HCT116 (cell line): ENCODE measurements around the gene GSTM4. TPM values are rescaled to one million over a fixed set of nuclear protein-coding genes. Genes with fewer than 3 reads are reported as not detected.

ENCODE experiments used
- ATAC-seq: fragments of 200-7000 bp; cut with Tn5 transposase; 2 replicates; pipeline ENCODE4 v1.9.1; 2020; ENCODE audit warnings: mild to moderate bottlenecking, moderate library complexity
- BruUV-seq: library from RNA; stranded (reverse); fragments of 400-500 nt; replicated peaks from 2 replicates; lab custom pipeline; 2021; lab: Mats Ljungman, UMichigan
- CTCF ChIA-PET: fragments of 300-600 bp; sonication (Branson Sonifier 250); formaldehyde crosslinking; loops from one replicate; lab custom pipeline; 2021; ENCODE audit warnings: antibody characterized with exemption; lab: Charles Lee
- POLR2A ChIA-PET: fragments of 300-600, 350-600 bp; sonication (Branson Sonifier 250); formaldehyde crosslinking; loops from one replicate; lab custom pipeline; 2021; ENCODE audit warnings: antibody characterized with exemption; lab: Charles Lee
- RAD21 ChIA-PET, 2 experiments: fragments of 300-600 bp; sonication (Branson Sonifier 250); formaldehyde crosslinking; loops; one replicate each; lab custom pipeline; 2023; ENCODE audit warnings: low total read pairs in 2 of 2; ENCODE audit not compliant: uncharacterized antibody in 2 of 2, unreplicated experiment in 2 of 2, low non-redundant PET in 1 of 2; lab: Charles Lee
- DNase-seq: peaks from one replicate; pipeline ENCODE4 v3.0.0-alpha.2; 2010; ENCODE audit warnings: low read depth, low spot score
- H2AFZ ChIP-seq: fragments of 200-600 bp; shearing (Covaris generic), sonication (generic); 2 replicates; pipeline ENCODE4 v1.6.1; 2017; ENCODE audit warnings: low read depth, mixed run types, mixed read lengths, antibody characterized with exemption, low read length; ENCODE audit not compliant: poor library complexity, severe bottlenecking
- H3K27ac ChIP-seq: 2 replicates; pipeline ENCODE4 v1.5.1; 2012; ENCODE audit warnings: low read depth, low read length
- H3K27me3 ChIP-seq: fragments of 200-600 bp; sonication (generic); 2 replicates; pipeline ENCODE4 v1.6.1; 2016; ENCODE audit warnings: mixed run types, low read length, mixed read lengths; ENCODE audit not compliant: insufficient read depth
- H3K36me3 ChIP-seq, 2 experiments: fragments of 200-500 bp in 1 of 2; fragments of 200-600 bp in 1 of 2; sonication (Bioruptor generic) in 1 of 2; sonication (generic) in 1 of 2; 2 replicates each; pipeline versions ENCODE4 v1.5.1 to v1.6.1; 2014 to 2016; ENCODE audit warnings: low read length in 2 of 2, inconsistent platforms in 1 of 2, mixed read lengths in 1 of 2, mixed run types in 1 of 2; ENCODE audit not compliant: insufficient read depth in 2 of 2, control insufficient read depth in 1 of 2
- H3K4me1 ChIP-seq, 2 experiments: fragments of 200-600 bp in 1 of 2; sonication (generic) in 1 of 2; 2 replicates each; pipeline versions ENCODE4 v1.5.1 to v1.6.1; 2012 to 2017; ENCODE audit warnings: low read length in 2 of 2, inconsistent platforms in 1 of 2, mild to moderate bottlenecking in 1 of 2, mixed read lengths in 1 of 2, mixed run types in 1 of 2, moderate library complexity in 1 of 2; ENCODE audit not compliant: insufficient read depth in 2 of 2, control insufficient read depth in 1 of 2
- H3K4me2 ChIP-seq: fragments of 200-600 bp; sonication (generic); 2 replicates; pipeline ENCODE4 v1.6.1; 2017; ENCODE audit warnings: mixed run types, low read length, mixed read lengths
- H3K4me3 ChIP-seq, 2 experiments: fragments of 200-600 bp in 1 of 2; sonication (generic) in 1 of 2; replicated peaks in 1 of 2; 2 replicates each; pipeline ENCODE4 v1.5.1; 2011 to 2016; ENCODE audit warnings: low read length in 2 of 2, control low read depth in 1 of 2, low read depth in 1 of 2, mild to moderate bottlenecking in 1 of 2, mixed read lengths in 1 of 2, mixed run types in 1 of 2
- H3K79me2 ChIP-seq: fragments of 200-600 bp; sonication (generic); 2 replicates; pipeline ENCODE4 v1.6.1; 2017; ENCODE audit warnings: mild to moderate bottlenecking, mixed run types, low read length, moderate library complexity, mixed read lengths; ENCODE audit not compliant: insufficient read depth
- H3K9ac ChIP-seq: fragments of 200-600 bp; sonication (generic); 2 replicates; pipeline ENCODE4 v1.6.1; 2016; ENCODE audit warnings: low read length, mixed read lengths
- H3K9me2 ChIP-seq: fragments of 200-600 bp; sonication (generic), shearing (Covaris generic); 2 replicates; pipeline ENCODE4 v1.6.1; 2017; ENCODE audit warnings: mixed run types, mild to moderate bottlenecking, moderate library complexity; ENCODE audit not compliant: insufficient read depth
- H3K9me3 ChIP-seq, 2 experiments: fragments of 200-500 bp in 1 of 2; fragments of 200-600 bp in 1 of 2; sonication (Bioruptor generic) in 1 of 2; sonication (generic) in 1 of 2; 2 replicates each; pipeline ENCODE4 v1.6.1; 2014 to 2017; ENCODE audit warnings: low read length in 2 of 2, mixed read lengths in 2 of 2, inconsistent platforms in 1 of 2, low read depth in 1 of 2, mild to moderate bottlenecking in 1 of 2, mixed run types in 1 of 2, moderate library complexity in 1 of 2; ENCODE audit not compliant: control insufficient read depth in 1 of 2, insufficient read depth in 1 of 2
- H4K20me1 ChIP-seq: fragments of 200-600 bp; sonication (generic), shearing (Covaris generic); 2 replicates; pipeline ENCODE4 v1.6.1; 2017; ENCODE audit warnings: mixed run types, mild to moderate bottlenecking, moderate library complexity; ENCODE audit not compliant: insufficient read depth
- CEBPB ChIP-seq: IDR thresholded peaks from 2 replicates; pipeline ENCODE4 v1.6.1; 2012; ENCODE audit warnings: low read depth
- ELF1 ChIP-seq: IDR thresholded peaks from 2 replicates; pipeline ENCODE4 v1.6.1; 2012; ENCODE audit warnings: low read depth, borderline replicate concordance
- EZH2 ChIP-seq: fragments of 200-600 bp; sonication (generic); IDR thresholded peaks from 2 replicates; pipeline ENCODE4 v1.6.1; 2017; ENCODE audit warnings: antibody characterized with exemption, mixed run types
- FOSL1 ChIP-seq: IDR thresholded peaks from 2 replicates; pipeline ENCODE4 v1.6.1; 2012; ENCODE audit warnings: low read depth
- JUND ChIP-seq: IDR thresholded peaks from 2 replicates; pipeline ENCODE4 v1.6.1; 2012
- POLR2A ChIP-seq: IDR thresholded peaks from 2 replicates; pipeline ENCODE4 v1.7.0; 2011; ENCODE audit warnings: borderline replicate concordance; ENCODE audit not compliant: insufficient read depth, insufficient read length; ENCODE audit errors: extremely low read depth
- POLR2AphosphoS5 ChIP-seq: IDR thresholded peaks from 2 replicates; pipeline ENCODE4 v1.6.1; 2011; ENCODE audit warnings: mild to moderate bottlenecking, low read depth, low read length, moderate library complexity
- SIN3A ChIP-seq: IDR thresholded peaks from 2 replicates; pipeline ENCODE4 v1.6.1; 2012; ENCODE audit warnings: low read depth
- SRF ChIP-seq: IDR thresholded peaks from 2 replicates; pipeline ENCODE4 v1.6.1; 2012; ENCODE audit warnings: low read depth
- YY1 ChIP-seq: IDR thresholded peaks from 2 replicates; pipeline ENCODE4 v1.6.1; 2011; ENCODE audit warnings: low read length, low read depth, moderate library complexity, mild to moderate bottlenecking; ENCODE audit not compliant: insufficient replicate concordance; ENCODE audit errors: extremely low read depth
- ZNF274 ChIP-seq: fragments of 200-500 bp; sonication (Bioruptor generic); IDR thresholded peaks from 2 replicates; pipeline ENCODE4 v1.6.1; 2014; ENCODE audit warnings: mild to moderate bottlenecking, low read depth, low read length, inconsistent platforms
- intact Hi-C: fragments of 100-400 bp; cut with micrococcal nuclease; formaldehyde crosslinking; loops from 2 replicates; pipeline ENCODE4 v1.10.0; 2022
- total RNA-seq: library from RNA; stranded (reverse); gene quantifications from one replicate; pipeline ENCODE4 v1.2.1, GENCODE V29; 2021; ENCODE audit not compliant: unreplicated experiment
- TF ChIP-seq, protein P1 (sequence below): IDR thresholded peaks from 2 replicates; pipeline ENCODE4 v1.6.1; 2012
- TF ChIP-seq, protein P2 (sequence below): IDR thresholded peaks from 2 replicates; pipeline ENCODE4 v1.6.1; 2011; ENCODE audit warnings: mild to moderate bottlenecking, low read length, moderate library complexity; ENCODE audit not compliant: insufficient replicate concordance; ENCODE audit errors: extremely low read depth
- TF ChIP-seq, protein P3 (sequence below), 3 experiments: fragments of 200-600 bp in 1 of 3; sonication (generic) in 1 of 3; IDR thresholded peaks in 2 of 3; conservative IDR thresholded peaks in 1 of 3; 2 replicates each; pipeline ENCODE4 v1.5.1; 2012 to 2017; ENCODE audit warnings: low read depth in 2 of 3, low read length in 2 of 3, antibody characterized with exemption in 1 of 3, borderline replicate concordance in 1 of 3, control low read depth in 1 of 3, mild to moderate bottlenecking in 1 of 3, mixed read lengths in 1 of 3, mixed run types in 1 of 3, moderate library complexity in 1 of 3; ENCODE audit not compliant: insufficient read depth in 1 of 3

Gene GSTM4
- total RNA-seq, 1 experiment from 2014 or later, result 15.9 TPM

DNA sequence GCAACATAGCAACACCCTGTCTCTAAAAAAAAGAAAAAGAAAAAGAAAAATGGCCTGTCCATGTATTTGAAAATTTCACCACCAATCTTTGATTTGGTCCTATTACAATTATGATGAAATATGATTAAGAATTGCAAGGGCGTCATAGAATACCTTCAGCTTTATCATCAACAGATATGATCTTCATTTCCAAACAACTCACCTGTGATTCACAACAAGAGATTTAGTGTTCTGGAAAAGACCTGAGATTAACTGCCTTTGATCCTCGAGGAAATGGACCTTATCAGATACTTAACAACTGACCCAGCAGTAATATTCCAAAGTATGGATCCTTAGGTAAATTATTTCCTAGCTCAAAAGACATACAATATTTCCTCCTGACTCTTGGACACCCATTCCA is 3.5 kb upstream of the GSTM4 start:
- no peak for DNase-seq
- peaks cover 0 to 20% of the 10 kb centered on the region in 2 experiments; a peak in 3 of 4 replicates for H3K4me1 ChIP-seq

DNA sequence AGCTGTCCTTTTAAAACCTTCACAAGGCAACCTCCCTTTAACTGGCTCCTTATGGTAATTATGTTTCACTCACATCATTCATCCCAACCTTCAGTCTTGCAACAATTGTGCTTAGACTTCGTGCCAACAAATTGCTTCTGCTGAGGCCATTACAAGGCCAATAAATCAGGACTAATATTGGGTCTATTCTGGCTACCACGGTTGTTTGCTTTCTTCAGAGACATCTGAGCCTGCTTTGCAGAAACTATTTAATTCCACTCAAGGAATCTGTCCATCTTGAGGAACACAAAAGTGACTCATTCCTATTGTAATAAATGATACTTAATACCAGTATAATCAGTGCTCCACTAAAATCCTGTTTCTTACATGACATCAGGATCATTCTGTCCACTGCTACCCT is 2.6 kb upstream of the GSTM4 start:
- no peak overlapping the region for H3K27ac ChIP-seq
- POLR2A ChIA-PET, result no interaction called here
- TF ChIP-seq ELF1, result no peak
- TF ChIP-seq YY1, result no peak
- no peak for TF ChIP-seq FOSL1
- TF ChIP-seq, protein P1, sequence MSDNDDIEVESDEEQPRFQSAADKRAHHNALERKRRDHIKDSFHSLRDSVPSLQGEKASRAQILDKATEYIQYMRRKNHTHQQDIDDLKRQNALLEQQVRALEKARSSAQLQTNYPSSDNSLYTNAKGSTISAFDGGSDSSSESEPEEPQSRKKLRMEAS, result no peak
- TF ChIP-seq, protein P2, sequence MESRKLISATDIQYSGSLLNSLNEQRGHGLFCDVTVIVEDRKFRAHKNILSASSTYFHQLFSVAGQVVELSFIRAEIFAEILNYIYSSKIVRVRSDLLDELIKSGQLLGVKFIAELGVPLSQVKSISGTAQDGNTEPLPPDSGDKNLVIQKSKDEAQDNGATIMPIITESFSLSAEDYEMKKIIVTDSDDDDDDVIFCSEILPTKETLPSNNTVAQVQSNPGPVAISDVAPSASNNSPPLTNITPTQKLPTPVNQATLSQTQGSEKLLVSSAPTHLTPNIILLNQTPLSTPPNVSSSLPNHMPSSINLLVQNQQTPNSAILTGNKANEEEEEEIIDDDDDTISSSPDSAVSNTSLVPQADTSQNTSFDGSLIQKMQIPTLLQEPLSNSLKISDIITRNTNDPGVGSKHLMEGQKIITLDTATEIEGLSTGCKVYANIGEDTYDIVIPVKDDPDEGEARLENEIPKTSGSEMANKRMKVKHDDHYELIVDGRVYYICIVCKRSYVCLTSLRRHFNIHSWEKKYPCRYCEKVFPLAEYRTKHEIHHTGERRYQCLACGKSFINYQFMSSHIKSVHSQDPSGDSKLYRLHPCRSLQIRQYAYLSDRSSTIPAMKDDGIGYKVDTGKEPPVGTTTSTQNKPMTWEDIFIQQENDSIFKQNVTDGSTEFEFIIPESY, result no peak
- no peak for TF ChIP-seq POLR2AphosphoS5
- TF ChIP-seq SRF, result no peak
- TF ChIP-seq EZH2, result no peak
- TF ChIP-seq CEBPB, result no peak
- no peak for TF ChIP-seq POLR2A
- TF ChIP-seq ZNF274, result no peak
- TF ChIP-seq, protein P3, sequence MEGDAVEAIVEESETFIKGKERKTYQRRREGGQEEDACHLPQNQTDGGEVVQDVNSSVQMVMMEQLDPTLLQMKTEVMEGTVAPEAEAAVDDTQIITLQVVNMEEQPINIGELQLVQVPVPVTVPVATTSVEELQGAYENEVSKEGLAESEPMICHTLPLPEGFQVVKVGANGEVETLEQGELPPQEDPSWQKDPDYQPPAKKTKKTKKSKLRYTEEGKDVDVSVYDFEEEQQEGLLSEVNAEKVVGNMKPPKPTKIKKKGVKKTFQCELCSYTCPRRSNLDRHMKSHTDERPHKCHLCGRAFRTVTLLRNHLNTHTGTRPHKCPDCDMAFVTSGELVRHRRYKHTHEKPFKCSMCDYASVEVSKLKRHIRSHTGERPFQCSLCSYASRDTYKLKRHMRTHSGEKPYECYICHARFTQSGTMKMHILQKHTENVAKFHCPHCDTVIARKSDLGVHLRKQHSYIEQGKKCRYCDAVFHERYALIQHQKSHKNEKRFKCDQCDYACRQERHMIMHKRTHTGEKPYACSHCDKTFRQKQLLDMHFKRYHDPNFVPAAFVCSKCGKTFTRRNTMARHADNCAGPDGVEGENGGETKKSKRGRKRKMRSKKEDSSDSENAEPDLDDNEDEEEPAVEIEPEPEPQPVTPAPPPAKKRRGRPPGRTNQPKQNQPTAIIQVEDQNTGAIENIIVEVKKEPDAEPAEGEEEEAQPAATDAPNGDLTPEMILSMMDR (IDR thresholded peaks at IDR 0.05 in 2 of 3, conservative IDR thresholded peaks at IDR 0.05 in 1 of 3; ENCODE audit: borderline replicate concordance in 1 of 3, insufficient read depth in 1 of 3, low read depth in 2 of 3, low read length in 2 of 3), result no peak

More for the DNA sequence above, 3.5 kb upstream of the GSTM4 start:
- H3K9ac ChIP-seq, result no peak overlapping the region
- TF ChIP-seq JUND (no peak), SIN3A (no peak)
- no TSS peak for BruUV-seq
- ATAC-seq, result no peak
- ChIA-PET POLR2A (no interaction called here), CTCF (interaction anchor here (0.6 to 3.3 kb wide), 3 partner anchors 9 to 106 kb away, joined by 3 to 21 read pairs (median 3); no protein-coding TSS in a partner anchor), RAD21 (no interaction called here)
- no peaks in the 10 kb centered on the region for H3K36me3 ChIP-seq
- H4K20me1 ChIP-seq, result no peaks in the 10 kb centered on the region
- peaks cover 10% of the 10 kb centered on the region; the same call in 1 of the 2 replicates for H3K27me3 ChIP-seq
- H3K4me2 ChIP-seq, result no peak overlapping the region
- no peak overlapping the region for H3K27ac ChIP-seq
- no peak overlapping the region for H3K4me3 ChIP-seq
- no peaks in the 10 kb centered on the region for H3K9me2 ChIP-seq
- H3K9me3 ChIP-seq, result no peaks in the 10 kb centered on the region
- intact Hi-C loops, result no loop called here
- H3K79me2 ChIP-seq, result no peaks in the 10 kb centered on the region
- no peak overlapping the region for H2AFZ ChIP-seq

More for the DNA sequence above, 2.6 kb upstream of the GSTM4 start:
- H3K79me2 ChIP-seq, result no peaks in the 10 kb centered on the region
- ATAC-seq (no peak), DNase-seq (no peak)
- intact Hi-C loops, result no loop called here
- H2AFZ ChIP-seq, result no peak overlapping the region
- no peaks in the 10 kb centered on the region for H4K20me1 ChIP-seq
- H3K4me1 ChIP-seq, result peaks cover 0 to 21% of the 10 kb centered on the region in 2 experiments; a peak in 3 of 4 replicates
- no peak overlapping the region for H3K4me3 ChIP-seq
- H3K9me2 ChIP-seq, result no peaks in the 10 kb centered on the region
- RAD21 ChIA-PET, result no interaction called here
- H3K9me3 ChIP-seq, result no peaks in the 10 kb centered on the region
- no peak overlapping the region for H3K9ac ChIP-seq
- H3K4me2 ChIP-seq, result no peak overlapping the region
- no TSS peak for BruUV-seq
- no peaks in the 10 kb centered on the region for H3K36me3 ChIP-seq
- peaks cover 10% of the 10 kb centered on the region; the same call in 1 of the 2 replicates for H3K27me3 ChIP-seq
- CTCF ChIA-PET, result interaction anchor here (3.3 kb wide), 1 partner anchor 13 kb away, joined by 21 read pairs; no protein-coding TSS in a partner anchor
